Activated T-cell treated with anti-CD3 and anti-CD28 coated beads for 48 hours (primary cell): ENCODE measurements around the gene ZNF865.
A peak's percentile ranks its signal among the peaks of the same experiment; 100 is the strongest.

Source experiments
- DNase-seq: peaks from one replicate; pipeline ENCODE4 v3.0.0-alpha.2; 2020; ENCODE audit warnings: low read depth

ZNF865 gene

GRCh38 chr19:55644842-55645511, 39.5 kb downstream of the ZNF865 start:
- no peak for DNase-seq

DNA sequence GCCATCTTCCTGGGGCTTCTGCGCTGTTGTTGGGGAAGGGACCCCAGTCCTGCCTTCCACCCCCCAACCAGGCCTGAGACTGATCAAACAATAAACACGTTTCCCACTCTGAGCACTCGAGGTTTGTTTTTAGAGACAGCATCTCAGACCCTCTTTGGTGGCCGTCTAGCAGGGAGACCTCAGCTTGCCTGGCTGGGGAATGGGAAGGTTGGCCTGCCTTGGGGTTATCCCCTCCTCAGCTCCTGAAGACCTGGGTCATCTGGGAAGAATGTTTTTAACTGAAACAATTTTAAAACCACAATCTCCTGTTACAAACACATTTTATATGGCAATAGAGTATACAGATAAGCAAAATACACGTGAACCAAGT, 40.0 kb downstream of the ZNF865 start:
- DNase-seq: no peak

DNA sequence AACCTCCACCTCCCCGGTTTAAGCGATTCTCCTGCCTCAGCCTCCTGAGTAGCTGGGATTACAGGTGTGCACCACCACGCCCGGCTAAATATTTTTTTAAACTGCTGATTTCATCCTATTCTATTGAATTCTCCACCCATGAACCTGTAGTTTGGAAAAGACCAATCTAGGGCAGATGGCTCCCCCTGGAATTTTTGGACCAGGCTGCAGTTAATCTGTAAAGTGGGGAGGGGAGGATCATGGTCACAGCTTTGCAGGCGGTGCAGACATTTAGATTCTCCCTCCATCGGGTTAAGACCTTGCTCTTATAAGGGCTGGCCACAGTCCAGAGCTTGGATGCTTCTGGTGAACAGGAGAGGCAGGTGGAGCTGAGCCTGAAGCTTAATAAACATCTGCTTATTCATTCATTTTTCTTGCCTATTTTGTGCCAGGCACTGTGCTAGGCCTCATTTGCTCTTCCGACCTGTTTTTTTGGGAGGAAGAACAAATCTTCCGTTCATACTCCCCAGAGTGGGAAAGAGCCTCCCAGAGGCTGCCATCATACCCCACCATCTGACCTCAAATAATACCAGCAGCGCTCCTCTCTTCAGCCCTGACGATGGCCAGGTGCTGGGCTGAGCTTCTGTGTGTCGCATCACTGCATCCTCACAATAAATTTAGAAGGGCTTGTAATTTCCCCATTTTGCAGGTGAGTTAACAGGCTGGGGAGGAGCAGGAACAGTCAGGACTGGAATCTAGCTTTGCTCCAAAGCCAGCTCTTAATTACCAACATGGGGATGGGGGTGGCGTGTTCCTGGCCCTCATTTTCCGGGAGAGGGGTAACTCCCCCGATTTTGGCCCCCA, 41.7 kb downstream of the ZNF865 start:
- no peak for DNase-seq

DNA sequence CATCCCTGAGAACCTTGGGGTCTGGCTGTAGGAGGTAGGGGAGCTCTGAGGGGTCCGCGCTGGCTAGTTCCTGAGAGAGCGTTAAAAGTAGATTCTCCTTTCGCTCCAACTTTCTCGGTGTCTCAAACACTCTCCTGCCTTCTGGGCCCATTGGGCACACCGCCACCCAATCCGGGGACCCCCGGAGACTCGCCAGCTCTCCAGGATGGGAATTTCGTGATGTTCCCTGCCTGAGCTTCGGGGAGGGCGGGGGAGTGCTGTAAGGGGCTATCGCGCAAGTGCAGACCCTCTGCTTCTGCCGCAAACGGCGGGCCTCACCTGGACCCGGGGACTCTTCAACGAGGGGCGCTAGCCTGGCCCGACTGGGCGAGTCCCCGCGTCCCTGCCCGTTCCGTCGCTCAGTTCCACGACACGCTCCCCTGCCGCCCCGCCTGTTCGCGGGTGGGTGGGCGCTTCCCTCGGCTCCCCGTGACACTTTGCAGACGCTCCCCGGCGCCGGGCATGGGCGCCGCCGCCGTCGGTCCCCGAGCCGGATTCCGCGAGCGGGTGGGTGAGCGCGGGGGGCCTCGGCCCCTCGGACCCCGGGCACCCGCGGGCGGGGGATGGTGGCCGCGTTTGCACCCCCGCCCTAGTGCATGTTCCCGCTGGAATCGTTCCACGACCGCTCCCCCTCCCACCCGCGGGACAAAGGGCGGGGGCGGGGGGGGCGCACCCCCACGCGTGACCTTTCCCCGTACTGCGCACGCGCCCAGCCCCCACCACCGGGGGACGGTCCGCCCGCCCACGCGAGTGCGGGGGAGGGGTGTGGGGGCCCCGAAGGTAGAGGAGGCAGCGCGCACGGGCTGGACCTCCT, 42.5 kb downstream of the ZNF865 start, which contains the start of gene CCDC106:
CCDC106 (plus strand) TSS at position 481 of the 853 bp plus-strand sequence. CDS start 835 bp downstream, outside the sequence.
- peak; percentile 27 for DNase-seq

DNA sequence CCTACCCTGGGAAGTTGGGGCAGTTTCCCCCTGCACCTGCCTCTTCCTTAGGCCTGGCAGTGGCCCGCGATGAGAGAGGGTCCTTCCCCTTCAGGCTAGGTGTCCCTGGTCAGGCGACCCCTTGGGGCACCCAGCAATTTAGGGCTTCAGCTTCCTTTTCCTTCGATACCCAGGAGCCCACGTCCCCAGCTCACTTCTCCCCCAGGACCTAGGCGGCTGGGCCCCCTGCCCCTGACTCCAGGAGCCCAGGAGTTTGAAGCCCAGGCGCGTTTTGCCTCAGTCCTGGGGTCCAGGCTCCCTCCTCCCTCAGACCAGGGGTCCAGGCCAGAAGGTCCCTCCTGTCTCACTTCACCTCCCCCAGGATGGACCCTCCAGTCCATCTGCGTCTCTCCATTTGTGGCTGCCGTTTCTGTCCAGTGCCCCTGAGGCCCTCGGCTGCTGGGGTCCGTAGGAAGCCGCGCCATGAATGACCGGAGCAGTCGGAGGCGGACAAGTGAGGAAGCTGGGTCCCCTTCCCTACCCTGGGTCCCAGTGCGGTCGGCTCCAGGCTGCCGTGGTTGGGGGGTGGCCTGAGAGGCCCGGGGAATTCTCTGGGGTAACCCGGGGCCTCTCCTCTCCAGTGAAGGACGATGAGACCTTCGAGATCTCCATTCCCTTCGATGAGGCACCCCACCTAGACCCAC, 43.3 kb downstream of the ZNF865 start:
- DNase-seq: no peak

GRCh38 chr19:55649268-55650125, 44.0 kb downstream of the ZNF865 start:
- DNase-seq: no peak

- DNase-seq: no peak
These were observed 44.7 kb downstream of the ZNF865 start for GRCh38 chr19:55650126-55650557.

DNA sequence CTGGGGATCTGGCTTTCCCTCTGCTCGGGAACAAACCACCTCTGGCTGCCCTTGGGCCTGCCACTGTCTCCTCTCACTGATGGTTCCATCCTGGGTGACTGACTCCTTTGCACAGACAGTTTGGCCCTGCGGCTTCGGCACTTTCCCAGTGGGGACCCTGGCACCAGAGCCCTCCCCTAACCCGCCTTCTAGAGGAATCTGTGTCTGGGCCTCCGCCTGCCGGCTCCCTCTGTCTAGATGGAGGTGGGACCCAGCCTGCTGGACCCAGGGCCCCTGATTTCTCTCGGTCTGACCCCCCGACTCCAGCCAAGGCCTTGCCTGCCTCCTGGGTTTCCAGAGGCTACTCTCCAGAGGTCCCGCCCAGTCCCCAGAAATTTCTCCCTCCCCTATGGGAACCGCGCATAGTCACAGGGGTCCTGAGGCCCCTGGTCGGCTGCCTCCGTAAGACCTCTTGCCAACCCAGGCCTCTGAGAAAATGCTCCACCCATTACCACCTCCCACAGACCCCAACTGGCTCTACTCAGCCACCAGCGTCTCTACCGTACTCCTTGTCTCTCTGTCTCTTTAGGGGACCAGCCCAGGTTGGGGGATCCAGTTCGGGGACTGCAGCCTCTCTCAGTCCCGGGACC, 45.3 kb downstream of the ZNF865 start:
- DNase-seq: no peak

GRCh38 chr19:55651236-55651635, 45.8 kb downstream of the ZNF865 start:
- no peak for DNase-seq

- no peak for DNase-seq
These were observed 47.1 kb downstream of the ZNF865 start for GRCh38 chr19:55652311-55653128.

- peak; percentile 93 for DNase-seq
These were observed 48.3 kb downstream of the ZNF865 start for GRCh38 chr19:55653651-55654322.

GRCh38 chr19:55654323-55654867, 48.9 kb downstream of the ZNF865 start:
- peak; percentile 98 for DNase-seq

DNA sequence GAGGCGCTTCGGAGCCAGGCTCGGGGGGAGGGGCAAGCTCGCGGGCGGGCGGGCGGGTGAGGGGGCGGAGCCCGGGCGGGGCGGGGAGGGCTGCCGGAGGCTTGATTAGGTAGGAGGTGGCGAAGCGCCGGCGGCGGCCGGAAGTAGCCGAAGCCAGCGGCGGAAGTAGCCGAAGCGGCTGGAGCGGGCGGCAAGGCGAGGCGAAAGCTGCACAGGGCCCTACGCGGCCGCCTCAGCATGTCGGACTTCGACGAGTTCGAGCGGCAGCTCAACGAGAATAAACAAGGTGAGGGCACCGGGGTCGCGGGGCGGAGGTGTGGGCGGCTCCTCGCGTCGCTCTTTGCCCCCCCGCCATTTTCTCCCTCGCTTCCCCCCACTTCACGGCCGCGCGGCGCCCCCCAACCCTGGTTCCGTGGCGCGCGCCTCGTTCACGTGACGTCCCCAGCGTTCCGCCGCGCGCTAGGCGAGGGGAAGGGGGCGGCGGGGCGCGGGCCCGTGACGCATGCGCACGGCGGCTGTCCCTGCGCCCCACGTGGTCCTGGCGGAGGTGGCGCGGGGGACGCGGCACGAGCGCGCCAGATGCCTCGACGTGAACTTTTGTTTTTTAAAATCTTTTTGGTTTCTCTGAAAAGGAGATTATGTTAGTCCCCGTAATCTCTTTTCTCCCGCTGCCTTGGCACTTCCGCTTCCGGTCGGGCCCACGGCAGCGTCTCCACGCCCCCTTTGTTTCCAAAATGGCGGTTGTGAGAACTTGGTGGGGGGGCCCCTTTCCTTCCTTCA, 49.6 kb downstream of the ZNF865 start, which contains the start of gene U2AF2:
U2AF2 (plus strand) TSS at position 168 of the 780 bp plus-strand sequence; CDS start at position 238, 70 bp downstream.
- peak; percentile 95 for DNase-seq

DNA sequence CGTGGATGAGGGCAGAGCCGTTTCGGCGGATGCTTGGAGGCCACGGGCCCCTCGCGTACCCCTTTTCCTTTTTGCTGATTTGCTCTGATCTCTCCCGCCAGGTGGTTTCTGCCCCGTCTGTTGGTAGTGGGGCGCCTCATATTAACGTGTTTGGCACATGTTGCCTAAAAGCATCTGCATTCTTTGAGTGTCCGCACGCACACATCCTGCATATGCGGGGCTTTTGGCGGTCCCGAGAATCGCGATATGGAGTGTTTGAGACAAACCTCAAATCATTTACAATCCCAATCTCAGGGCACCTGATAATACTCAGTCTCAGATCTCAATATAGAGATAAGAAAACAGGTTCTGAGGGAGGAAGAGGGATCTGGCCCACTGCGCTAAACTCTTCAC, 50.2 kb downstream of the ZNF865 start:
- no peak for DNase-seq

DNA sequence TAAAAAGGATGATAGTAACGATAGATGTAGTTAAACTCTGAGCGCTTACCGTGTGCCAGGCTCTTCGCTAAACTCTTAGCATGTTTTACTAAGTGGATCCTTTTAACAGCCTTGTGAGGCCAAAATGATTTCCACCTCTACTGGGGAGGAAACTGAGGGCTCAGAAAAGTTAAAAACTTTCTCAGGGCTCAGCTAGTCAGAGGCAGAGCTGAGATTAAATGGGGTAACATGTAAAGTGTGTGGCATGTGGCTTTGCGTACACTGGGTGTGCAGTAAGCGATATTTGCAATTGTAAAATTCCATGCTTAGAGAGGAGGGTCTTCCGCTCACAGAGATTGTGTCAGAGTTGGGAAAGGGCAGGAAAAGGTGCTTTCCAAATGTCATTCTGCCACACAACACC, 51.1 kb downstream of the ZNF865 start:
- no peak for DNase-seq

DNA sequence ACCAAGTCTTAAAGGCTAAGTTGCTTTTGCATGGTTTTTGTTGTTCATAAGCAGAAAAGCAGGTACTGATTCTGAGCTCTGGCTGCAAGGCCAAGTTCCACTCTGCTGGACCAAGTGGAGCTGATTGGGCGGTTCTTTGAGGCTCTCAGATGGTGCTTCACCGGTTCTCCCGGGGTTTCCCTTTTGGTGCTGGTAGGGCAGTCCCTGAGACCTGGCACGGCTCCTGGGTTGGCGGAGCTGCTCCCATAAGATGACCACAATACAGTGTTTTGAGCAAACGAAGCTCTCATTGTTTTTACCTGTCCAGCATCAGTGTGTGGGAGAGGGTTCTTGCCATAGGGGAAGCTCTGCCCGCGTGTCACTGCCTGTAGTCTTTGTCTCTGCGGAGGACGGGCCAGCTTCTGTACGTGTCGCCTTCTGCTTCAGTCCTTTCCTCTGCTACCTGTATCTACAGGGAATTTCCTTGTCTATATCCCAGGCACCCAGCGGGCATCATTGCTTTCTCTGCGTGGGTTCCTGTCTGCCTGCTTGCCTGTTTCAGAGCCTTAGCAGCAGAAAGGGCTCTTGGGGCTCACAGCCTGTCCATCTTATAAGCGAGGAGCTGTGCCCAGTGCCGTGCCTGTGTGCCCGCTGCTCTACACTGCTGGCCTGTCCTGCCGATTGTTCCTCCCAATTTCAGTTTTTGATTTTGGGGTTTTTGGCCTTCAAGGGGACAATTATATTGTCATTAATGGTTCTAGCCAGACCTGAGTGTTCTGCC, 51.7 kb downstream of the ZNF865 start:
- no peak for DNase-seq
